GM18873 (cell line): ENCODE measurements around the gene SYNC.

ENCODE experiments used
- ATAC-seq: cut with Tn5 transposase; IDR thresholded peaks from one replicate; pipeline ENCODE4 v1.9.1; 2021; ENCODE audit warnings: mild to moderate bottlenecking, moderate library complexity, moderate number of reproducible peaks; ENCODE audit not compliant: unreplicated experiment, low FRiP score

The SYNC gene

DNA sequence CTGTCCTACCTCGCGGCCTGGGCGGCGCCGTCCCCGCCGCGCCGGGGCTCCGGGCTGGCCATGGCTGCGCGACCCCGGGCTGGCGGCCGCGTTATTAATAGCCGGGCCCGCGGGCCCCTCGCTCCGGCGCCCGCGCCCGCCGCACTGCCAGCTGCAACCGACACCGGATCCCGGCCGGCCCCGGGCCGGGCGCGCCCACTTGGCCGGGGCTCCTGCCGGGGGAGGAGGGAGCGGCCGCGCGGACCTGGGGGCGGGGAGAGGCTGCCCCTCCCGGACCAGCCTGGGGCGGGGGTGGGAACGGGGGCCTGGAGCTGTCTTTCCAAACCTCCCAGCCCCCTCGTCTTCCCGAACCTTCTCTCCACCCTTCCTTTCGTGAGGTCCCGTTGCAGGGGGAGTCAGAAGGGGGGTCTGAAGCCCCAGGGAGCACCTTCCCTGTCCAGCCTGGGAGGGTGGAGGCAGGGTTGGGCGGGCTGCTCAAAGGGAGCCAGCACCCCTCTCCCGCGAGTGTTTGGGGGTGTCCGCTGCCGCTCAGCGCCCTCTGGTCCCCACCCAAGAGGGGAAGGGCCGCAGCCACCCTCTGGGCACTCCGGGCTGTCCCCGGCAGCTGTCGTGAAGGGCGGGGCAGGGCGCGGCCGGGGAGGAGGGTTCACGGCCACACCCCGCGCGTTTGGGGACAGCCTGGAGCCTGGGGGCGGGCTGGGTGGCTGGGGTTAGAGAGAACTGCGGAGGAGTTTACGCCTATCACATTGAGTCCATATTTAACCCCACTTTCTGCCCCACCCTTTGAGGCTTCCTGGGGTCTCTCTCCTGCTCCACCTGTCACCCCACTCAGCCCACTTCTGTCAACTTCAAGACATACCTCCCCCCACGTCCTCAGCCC lies at the start of gene SYNC:
Gene SYNC (minus strand): TSS at position 172 of the 880 bp plus-strand sequence. CDS start 110 bp downstream, at position 62.
- ATAC-seq: no peak

DNA sequence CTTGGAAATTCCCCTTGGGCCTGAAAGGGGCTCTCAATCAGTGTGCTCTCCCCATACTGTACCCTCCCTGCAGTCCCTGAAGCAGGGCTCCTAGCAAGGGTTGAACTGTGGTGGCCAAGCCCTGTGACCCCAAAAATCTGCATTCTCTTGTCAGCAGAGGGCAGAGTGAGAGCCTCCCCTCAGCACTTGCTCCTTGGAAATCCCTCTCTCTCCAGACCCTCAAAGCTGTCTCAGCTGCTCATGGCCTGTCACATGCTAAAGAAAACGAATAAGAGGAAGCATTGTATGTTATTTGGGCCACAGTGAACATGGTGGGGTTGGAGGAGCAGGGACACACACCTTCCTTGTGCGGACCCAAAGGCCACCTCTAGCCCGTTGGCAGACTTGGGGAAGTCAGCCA lies 47.2 kb upstream of the SYNC start:
- no peak for ATAC-seq

DNA sequence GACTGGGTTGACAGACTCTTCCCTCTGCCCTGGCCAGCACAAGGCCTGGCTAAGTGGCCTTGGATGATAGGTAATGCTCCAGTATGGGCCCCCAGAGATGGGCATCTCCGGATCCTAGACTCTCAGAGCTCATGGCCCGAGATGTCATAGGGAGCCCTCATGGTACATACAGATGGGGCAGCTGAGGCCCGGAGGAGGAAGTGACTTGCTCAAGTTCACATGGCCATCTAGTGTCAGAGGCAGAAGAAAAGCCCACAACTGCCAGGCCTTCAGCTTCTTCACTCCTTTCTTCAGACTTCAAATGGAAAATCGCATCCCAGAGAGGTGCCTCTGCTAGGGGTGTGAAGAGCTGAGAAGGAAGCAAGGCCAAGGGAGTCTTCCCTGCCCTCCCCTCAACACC lies 46.8 kb upstream of the SYNC start:
- ATAC-seq: no peak

DNA sequence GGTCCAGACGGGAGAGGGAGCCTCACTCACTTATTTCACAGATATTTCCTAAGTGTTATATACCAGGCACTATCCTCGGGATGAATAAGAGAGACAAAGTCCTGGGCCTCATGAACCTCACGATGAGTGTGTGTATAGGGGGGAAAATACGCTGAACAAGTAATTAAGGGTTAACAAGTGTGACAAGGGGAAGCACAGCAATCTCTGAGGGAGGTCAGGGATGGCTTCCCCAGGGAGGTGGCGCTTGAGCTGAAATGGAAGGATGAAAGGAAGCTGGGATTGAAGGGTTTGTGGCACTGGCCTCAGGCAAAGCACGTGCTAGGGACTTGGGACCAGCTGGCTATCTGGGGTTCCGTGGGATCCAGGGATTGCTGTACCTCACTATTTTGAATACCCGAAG lies 46.4 kb upstream of the SYNC start:
- no peak for ATAC-seq

DNA sequence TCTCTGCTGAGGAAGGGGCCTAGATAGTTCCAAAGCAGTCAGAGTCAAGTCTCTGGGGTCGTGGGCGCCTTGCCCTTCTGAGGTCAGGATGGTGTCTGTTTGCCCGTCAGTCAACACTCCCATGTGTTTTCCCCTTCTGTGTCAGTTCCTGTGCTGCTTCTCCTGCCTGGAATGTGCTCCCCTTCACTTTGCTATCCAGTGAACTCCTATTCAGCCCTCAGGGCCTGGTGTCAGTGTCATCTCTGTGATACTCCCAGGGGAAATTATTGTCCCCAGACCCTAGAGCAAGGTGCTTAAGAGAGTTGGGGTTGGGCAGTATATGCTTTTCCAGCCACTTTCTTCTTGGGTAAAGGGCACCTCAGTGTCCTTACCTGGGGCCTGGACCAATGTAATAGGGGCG lies 45.8 kb upstream of the SYNC start:
- ATAC-seq: no peak

DNA sequence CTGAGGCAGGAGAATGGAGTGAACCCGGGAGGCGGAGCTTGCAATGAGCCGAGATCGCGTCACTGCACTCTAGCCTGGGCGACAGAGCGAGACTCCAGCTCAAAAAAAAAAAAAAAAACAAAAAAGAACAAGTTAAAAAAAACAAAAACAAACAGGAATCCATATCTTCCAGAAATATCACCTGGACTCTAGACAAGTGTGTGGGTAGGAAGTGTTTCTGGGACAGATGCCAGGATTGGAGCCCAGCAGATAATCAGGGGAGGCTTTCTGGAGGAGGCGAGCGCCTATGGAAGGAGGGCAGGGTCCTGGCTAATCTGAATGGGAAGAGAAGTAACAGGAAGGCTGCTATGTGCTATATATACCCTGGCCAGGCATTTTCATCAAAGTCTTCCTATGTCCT lies 43.6 kb upstream of the SYNC start:
- ATAC-seq: no peak

DNA sequence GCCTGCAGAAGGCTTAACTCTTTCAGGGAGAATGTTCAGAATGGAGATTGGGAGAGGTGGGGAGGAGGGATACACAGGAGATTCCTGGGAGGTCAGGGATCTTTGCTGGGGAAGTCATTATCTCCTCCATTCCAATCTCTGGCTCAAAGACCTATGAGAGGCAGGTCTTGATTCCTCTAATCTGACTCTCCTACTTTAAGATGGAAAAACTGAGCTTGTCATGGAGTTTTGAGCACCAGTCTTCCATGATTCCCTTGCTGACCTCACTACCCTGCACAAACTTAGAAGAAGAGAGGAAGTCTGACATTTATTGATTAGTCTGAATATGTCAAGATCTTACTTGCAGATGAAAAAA lies 41.5 kb upstream of the SYNC start:
- no peak for ATAC-seq

DNA sequence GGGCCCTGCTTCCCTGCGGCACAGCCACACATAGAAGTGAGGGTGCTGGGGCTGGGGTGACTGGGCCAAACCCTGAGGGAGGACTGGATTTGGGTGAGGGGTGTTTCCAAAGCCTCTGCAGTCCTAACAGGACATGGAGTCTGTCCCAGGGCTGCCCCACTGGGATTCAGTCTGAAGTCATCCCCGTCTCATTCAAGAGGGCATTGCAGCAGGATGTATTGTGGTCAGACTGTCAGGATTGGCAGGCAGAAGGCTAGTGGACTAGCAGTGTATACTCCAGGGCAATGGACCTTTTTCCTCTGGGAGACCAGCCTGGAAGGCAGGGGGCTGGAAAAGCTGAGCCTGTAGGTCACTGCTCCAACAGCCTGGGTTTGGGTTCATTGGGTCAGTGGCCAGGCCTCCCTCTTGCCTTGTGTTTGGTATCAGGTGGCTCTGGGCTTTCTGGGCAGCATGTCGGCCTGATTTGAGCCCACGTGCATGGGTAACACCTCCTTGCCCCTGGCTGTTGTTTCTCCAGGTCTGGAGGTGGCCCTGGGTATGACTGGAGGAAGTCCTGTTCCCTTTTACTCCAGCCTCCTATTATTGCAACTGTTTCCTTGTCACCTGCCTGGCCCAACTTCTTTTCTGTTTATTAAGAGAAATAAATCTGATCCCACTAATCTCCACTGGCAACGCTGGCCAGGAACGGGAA lies 41.0 kb upstream of the SYNC start:
- ATAC-seq: no peak

DNA sequence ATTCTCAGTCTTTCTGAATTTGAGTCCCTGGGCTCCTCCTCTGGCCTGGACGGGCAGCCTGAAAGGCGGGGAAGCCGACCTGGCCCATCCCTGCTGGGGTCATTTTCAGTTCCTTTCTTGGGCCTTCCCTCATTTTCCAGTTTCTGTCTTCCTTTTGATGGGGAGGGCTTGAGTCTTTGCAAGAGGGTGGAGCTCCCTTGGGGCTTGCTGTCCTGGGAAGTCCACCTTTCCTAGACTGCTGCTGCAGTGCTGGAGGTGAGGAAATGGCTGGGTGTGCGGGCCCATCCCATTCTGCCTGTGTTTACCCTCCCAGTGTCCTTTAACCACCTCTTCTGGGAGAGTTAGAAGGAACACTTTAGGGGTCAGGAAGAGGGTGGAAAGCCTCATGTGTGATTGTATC lies 40.4 kb upstream of the SYNC start:
- ATAC-seq: no peak

DNA sequence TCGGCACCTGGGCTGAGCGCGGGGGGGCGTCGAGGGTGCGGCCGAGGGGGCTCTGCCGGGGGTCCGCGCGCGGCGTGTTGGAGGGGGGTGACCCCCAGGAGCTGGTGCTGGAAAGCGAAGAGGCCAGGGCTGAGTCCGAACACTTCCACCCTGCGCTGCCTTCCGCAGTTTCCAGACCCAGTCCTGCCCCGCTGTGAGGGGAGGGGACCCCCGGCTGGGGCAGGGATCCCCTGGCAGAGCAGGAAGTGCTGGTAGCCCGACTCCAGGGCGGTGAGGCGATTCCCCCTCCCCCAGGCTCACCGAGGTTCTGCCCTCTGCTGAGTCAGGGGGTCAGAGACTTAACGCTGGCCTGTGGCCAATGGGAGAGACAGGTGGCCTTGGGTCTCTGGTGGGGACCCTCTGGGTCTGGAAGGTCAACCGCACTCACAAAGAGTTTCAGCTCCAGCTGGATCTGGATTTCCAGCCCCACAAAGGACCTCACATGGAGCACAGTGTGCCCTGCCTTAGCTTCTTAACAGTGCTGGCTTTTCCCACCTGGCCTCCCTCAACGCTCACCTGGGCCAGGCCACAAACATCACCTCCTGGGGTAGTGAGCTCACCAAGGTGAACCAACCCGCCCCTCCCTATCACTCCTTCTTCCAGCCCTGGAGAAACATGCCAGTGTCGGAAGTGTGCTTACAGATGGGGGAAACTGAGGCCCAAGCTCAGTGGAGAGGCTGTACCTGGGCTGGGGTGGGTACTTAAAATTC lies 39.8 kb upstream of the SYNC start:
- no peak for ATAC-seq

DNA sequence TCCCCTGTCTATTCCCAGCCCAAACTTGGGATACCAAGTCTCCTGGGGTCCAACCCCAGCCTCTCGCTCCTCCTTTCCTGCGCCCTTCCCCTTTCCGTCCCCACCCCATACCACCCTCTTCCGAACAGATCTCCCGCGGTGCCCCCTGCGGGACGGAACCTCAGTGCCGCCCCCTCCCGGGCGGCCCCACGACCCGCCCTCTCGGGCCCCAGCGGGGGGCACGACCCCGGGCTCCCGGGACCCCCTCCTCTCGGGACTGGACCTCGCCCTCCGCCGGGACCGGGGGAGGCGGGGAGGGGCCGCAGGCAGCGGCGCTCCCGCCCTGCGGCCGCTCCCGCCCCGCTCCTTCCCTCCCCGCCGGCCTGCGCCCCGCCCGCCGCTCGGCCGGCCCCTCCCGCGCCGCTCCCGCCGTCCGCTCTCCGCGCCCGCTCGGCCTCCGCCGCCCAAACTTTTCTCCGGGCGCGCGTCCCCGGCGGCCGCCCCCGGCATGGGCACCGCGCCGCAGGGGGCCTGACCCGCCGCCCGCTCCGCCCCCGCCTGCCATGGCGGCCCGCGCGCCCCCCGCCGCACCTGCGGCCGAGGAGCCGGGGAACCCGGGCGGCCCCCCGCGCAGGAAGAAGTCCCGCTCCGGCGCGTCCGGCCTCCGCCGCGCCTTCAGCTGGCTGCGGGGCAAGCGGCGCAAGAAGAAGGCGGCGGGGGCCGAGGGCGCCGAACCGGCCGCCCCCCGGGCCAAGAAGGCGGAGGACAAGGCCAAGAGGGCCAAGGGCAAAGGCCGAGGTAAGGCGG lies 39.0 kb upstream of the SYNC start:
- no peak for ATAC-seq

DNA sequence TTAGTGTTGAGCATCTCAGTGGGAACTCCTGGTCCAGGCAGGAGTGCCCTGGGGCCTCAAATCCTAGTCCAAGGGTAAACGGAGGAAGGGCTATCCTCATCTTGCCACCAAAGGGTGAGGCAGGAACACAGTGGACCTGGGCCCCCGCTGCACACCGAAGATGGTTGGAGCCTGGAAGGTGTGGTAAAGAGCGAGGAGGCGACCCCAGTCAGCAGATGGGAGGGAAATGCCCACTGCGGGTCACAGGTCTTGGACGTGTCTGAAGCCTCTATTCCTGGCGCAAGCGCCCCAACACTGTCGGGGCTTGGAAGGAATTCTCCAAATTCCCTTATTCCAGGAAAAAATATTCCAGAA lies 38.5 kb upstream of the SYNC start:
- ATAC-seq: no peak

DNA sequence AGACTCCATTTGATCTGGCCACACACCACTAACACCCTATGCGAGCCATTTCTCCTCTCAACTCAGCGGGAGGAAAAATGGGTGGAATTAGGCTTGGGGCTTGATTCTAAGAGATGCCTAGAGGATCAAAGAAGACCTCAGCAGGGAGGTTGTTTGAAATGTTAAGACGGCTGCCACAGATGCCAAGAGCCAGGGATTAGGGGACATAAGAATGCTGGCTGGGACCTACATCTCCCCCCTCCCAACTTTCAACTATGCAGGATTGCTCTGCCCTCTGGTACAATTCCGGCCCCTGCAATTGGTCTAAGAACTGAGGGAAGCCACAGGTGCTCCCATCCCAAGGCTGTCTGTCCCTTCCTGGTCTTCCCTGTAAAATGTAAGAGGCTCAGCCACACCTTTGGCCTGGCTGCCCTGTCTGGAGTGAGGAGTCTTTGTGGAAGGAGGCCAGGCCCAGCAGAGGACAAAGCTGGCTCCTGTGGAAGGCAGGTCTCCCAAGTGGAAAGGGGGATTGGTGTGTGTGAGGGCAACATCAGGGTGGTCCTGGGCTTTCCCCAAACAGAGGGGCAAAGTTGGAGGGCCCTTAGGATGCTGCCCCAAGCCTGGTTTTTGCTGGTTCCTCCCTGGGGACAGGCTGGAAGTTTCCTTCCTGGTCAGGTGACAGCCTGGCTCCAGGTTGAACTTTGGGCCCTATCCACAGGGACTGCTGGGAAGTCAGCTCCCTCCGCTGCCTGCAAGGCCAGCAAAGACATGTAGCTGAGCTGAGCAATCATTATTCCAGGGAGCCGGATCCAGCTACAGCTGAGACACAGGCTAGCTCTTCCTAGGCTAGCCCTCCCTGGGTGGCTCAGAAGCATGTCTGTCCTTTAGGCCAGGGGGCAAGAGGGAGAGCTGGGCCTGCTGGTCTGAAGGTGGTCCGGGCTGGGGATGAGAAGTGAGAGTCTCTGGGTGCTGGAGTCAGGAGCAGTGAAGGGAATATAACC lies 34.5 kb upstream of the SYNC start:
- no peak for ATAC-seq

DNA sequence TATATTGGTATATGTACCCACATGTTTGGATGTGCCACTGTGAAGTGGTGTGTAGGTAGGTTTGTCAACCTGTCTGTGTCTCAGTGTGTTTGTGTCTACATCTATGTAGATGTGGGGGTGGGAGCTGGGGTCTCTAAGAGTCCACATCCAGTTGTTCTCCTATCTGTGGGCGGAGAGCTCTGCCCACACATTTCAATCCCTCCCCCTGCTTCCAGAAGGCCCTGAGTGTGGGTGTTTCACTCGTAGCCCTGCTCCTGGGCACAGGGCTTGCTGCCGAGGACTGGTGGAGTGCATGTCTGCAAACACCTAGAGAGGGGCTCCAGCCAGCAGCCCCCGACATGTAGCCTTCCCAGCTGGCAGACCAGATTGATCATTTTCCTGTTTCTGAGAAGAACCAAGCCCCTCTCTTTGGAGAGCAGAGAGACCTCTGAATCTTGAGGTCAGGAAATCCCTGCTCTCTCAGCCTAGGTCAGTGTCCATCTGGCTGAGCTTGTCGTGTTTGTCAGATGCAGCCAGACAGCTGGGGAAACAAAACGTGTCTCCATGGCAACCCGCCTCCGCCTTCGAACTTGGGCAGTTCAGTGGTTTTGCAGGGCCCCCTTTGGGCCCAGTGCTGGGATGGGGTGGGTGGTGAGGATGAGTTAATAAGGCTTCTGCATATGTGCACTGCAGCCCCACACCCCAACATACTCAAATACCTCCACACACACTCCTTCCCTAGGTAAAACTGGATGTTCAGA lies 31.2 kb upstream of the SYNC start:
- no peak for ATAC-seq

DNA sequence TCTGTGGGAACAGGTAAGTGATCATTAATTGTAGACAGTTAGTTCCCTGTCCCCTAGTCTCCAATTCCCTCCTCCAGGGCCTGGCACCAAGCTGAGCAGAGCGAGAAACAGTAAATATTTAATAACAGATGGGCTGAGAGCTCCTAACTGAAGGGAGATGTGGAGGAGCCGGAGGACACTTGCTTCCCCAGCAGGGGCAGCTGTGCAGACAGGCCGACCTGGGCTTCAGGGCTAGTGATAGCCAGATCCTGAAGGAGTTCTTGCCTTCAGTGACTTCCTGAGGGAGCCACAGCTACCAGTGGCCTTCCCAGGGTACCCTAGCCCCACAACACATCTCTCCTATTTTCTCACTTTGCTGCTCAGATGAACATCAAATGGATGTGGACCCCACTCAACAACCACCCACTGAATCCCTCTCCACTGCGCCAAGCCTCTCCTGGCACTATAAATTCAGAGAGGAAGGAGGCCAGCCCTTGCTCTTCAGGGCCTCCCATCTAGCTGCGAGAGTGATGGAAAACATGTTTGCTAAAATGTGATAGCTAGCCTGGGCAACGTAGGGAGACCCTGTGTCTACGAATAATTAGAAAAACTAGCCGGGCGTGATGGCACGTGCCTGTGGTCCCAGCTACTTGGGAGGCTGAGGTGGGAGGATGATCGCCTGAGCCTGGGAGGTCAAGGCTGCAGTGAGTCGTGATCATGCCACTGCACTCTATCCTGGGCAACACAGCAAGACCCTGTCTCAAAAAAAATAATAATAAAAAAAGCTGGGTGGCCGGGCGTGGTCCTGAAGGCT lies 26.9 kb upstream of the SYNC start:
- no peak for ATAC-seq

DNA sequence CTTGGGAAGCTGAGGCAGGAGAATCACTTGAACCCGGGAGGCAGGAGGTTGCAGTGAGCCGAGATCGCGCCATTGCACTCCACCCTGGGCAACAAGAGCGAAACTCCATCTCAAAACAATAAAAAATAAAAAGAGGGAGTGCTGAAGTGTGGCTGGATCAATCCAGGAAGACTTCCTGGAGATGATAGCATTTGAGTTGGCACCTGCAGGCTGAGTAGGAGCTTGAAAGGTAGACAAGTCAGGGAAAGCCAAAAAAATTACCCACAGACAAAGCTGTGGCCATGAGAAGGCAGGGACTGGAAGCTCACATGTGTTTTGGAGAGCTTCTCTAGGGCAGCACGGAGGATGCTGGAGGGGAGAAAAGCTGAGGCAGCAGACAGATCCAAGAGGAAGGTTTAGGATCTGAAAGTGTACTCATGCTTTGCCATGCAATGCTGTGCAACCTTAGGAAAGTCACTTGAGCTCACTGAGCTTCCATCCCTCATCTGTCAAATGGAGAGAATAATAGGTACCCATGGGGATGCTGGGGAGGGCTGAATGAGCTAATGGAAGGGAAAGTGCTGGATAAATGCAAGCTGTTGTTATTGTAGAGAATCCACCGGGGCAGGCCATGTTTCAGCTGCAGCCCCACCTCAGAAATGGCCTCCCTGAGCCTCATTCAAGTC lies 26.0 kb upstream of the SYNC start:
- no peak for ATAC-seq

DNA sequence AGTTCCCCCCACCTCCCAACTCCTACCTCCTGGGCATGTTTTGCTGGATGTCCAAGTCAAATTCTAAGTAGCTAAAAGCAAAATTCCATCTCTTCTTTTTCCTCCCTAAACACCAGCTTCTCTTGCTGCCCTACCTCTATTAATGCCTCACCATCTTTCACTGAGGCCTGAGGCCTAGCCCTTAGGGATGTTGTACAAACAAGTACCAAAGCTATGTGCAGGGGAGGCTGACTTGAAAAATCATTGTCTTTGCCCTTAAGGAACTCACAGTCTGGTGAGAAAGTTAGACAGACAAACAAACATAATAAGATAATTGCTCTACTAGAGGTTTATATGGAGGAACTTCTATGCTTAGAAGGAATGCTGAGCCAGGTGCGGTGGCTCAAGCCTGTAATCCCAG lies 25.3 kb upstream of the SYNC start:
- ATAC-seq: no peak

DNA sequence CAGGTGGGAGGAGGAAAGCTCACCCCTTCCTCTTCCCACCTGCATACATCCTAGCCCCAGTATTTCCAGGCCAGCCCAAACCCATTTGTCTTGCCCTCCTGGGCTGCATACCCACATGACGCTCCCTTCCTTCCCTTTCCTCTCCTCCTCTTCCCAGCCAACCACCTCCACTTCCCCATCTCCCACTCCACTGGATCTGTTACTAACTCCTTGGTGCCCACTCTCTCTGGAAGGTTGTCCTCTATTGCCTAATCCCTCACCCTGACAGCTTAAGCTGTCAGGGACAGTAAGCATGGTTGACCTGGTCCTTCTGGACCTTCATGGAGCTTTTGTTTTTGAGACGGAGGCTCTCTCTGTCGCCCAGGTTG lies 23.0 kb upstream of the SYNC start:
- no peak for ATAC-seq
